RKO (cell line): Measurements from ENCODE around the gene TIMM17A.
"Not testable (repeated sequence)": the region's sequence is repeated elsewhere in the genome, so short reads cannot be mapped to it uniquely, and the experiment has no call there.

Experiments used
- DNase-seq: peaks from one replicate; pipeline ENCODE4 v3.0.0-alpha.2; 2016; ENCODE audit warnings: low spot score

The TIMM17A gene

DNA sequence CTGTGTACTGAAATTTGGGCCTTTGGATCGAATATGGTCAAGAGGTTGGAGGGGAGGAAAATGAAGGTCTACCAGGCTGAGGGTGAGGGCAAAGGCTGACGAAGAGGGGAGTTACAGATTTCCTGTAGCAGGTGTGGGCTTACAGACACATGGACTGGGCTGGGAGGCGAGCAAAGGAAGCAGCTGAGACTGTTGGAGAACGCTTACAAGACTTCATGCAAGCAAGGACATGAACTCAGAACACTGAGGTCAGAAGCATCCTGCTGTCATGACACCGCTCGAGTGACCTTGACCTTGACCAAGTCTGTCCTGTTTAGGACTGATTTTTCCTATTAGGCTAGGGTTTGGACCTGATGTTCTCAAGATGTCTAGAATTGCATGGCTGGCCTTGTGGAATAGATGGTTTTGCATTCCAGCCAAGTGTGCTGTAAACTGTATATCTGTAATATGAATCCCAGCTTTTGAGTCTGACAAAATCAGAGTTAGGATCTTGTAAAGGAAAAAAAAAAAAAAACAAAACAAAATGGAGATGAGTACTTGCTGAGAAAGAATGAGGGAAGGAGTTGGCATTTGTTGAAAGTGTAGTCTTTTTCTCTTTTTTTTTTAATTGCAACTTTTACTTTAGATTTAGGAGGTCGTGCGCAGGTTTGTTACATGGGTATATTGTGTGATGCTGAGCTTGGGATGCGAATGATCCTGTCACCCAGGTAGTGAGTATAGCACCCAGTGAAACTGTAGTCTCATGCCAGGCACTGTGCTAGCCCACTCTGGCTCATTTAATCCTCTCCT is 60.9 kb downstream of the TIMM17A start:
- DNase-seq, result no peak

DNA sequence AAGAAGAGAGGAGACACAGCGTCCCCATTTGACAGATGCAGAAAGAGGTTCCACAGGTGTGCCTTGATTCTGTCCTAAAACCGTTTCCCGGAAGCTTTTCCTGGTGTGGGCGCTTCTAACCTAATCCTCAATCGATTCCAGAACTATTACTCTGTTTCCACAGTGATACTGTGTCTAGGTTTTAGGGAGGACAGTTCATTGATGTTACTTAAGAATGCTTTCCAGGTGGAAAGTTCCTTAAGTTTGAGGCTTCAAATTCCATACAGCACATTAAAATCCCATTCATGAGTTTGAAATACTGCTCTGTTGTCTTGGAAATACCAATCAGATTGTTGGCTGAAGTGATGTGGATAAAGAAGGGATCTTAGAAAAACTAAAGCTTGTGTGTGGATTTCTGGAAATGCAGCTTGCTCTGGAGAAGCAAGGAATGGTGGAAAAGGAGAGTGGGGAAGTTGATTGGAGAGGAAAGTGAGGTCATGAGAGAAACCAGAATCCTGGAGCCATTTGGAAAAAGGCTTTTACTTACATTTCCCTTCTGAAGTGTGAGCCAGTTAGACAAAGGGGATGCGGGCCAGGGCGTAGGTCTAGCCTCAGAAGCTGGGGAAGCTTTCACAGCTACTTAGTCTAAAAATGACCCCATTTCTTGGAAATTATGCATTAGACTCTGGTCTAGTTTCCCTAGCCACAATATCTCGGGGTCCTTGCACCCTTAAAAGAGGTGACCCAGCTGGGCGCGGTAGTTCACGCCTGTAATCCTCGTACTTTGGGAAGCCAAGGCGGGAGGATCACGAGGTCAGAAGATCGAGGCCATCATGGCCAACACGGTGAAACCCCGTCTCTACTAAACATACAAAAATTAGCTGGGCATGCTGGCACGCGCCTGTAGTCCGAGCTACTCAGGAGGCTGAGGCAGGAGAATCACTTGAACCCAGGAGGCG is 61.8 kb downstream of the TIMM17A start:
- no peak for DNase-seq

DNA sequence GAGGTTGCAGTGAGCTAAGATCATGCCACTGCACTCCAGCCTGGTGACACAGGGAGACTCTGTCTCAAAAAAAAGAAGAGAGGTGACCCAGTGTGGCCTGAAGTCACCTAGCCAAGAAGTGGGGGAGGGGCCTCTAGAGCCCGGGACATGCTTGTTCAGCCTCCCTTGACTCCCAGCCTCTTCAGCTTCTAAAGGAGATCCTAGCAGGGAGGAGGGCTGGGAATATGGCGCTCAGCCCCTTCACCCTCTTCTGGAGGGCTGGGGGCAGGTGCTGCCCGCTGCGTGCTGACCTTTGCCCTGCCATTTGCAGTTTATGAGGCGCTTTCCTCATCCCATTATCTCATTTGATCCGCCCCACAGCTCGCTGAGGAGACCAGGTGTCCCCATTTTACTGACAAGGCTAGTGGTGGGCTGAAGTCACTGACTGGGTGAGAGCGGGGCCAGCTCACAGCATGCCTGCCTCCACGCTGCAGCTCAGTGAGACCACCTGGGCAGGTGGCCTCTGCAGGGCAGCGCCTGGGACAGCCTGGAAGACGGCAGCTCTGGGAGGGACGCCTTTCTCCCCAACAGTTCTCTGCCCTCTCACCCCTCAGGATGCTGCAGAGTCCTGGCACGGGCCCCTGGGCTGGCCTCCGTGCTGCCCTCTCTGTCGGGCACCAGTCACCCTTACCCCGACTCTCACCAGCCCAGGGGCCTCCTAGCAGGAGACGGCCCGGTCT is 62.6 kb downstream of the TIMM17A start:
- DNase-seq, result no peak

DNA sequence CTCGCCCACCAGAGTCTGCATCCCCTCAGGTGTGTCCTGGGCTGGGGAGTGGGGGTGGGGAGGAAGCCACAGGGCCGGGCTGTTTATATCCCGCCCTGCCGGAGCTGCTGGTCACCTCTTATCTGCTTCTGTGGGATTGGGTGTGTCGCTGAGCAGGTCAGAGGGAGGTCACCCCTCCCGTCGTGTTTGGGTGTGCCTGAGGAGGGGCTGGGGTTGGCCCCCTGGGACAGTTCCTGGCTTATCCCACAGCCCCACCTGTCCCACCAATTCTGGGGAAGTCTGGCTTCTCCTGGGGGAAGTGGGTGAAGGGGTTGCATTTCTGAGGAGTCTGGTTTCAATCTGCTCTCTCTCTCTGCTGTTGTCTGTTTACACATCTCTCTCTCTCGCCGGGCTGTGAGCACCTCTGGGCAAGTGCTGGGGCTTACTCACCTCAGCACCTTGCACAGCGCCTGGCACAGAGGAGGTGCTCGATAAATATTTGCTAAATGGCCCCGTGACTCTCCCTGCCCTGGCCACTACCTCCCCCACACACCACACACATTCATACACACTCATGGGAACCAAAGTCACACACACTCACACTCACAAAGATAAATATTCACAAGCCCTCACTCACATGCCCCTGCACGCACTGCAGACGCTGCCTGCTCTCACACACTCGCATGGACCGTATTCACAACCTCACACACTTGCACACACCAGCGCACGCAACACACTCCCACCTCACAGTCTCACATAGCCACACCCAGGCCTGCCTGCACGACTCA is 63.3 kb downstream of the TIMM17A start:
- DNase-seq, result no peak

DNA sequence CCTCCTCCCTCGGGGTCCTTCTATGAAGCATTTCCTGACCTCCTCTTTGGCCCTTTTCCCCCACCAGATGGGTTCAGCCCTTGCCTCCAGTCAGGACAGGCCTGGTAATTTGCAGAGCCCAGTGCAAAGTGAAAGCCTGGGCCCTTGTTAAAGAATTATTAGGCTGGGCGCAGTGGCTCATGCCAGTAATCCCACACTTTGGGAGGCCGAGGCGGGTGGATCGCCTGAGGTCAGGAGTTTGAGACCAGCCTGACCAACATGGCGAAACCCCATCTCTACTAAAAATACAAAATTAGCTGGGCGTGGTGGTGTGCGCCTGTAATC is 63.9 kb downstream of the TIMM17A start:
- DNase-seq, result not testable (repeated sequence)
